Liver (tissue), 3 donors: Measurements from ENCODE around the gene TMEM200C.

Experiments used
- ATF3 ChIP-seq: IDR thresholded peaks from 2 replicates; pipeline ENCODE4 v1.6.1; 2016; ENCODE audit warnings: antibody characterized with exemption
- CTCF ChIP-seq: fragments of 150-350 bp; IDR thresholded peaks from 2 replicates; pipeline ENCODE4 v1.5.1; 2017; ENCODE audit warnings: improper control_type of control experiment, low read depth, low read length; ENCODE audit not compliant: missing input control
- FOXA1 ChIP-seq: IDR thresholded peaks from 2 replicates; pipeline ENCODE4 v1.6.1; 2016; ENCODE audit warnings: antibody characterized with exemption
- MAX ChIP-seq: IDR thresholded peaks from 2 replicates; pipeline ENCODE4 v1.6.1; 2016; ENCODE audit warnings: antibody characterized with exemption
- TAF1 ChIP-seq: conservative IDR thresholded peaks from 2 replicates; pipeline ENCODE4 v1.6.1; 2016; ENCODE audit warnings: antibody characterized with exemption, mild to moderate bottlenecking
- donor health status: healthy.
- donor health status: healthy.

GRCh38 chr18:5942591-5942990, 47.3 kb upstream of the TMEM200C start:
- TF ChIP-seq CTCF = no peak
- TF ChIP-seq ATF3 = no peak
- no peak for TF ChIP-seq TAF1
- no peak for TF ChIP-seq MAX
- TF ChIP-seq FOXA1 = no peak
